ENCODE measurements around the gene KIF17. TPM values are rescaled to one million over a fixed set of nuclear protein-coding genes. Genes with fewer than 3 reads are reported as not detected.

Gene KIF17
- total and polyA plus RNA-seq, 8 donors: 0.20 to 1.1 (median 0.69) TPM

GRCh38 chr1:20632386-20632785, 85.4 kb downstream of the KIF17 start:
- H3K27me3 ChIP-seq: no peaks in the 10 kb centered on the region
- H3K4me1 ChIP-seq: peaks cover 0 to 7% (median 0%) of the 10 kb centered on the region in 3 donors
- no peak overlapping the region for H3K4me3 ChIP-seq
- H3K9me3 ChIP-seq: no peaks in the 10 kb centered on the region
- H3K27ac ChIP-seq: no peak overlapping the region
- FAIRE-seq (no peak), DNase-seq (no peak), ATAC-seq (no peak)
- peaks cover 0 to 2% (median 0%) of the 10 kb centered on the region in 3 donors for H3K36me3 ChIP-seq
- 77 to 85% methylated on average over 3 of the region's 3 CpGs for WGBS, 2 donors
- intact Hi-C loops (cut with DNase I): loop anchor here in 1 of 3 donors (10.0 kb wide), 1 partner anchor 108 kb away; no protein-coding TSS in a partner anchor
- TF ChIP-seq, protein P1, sequence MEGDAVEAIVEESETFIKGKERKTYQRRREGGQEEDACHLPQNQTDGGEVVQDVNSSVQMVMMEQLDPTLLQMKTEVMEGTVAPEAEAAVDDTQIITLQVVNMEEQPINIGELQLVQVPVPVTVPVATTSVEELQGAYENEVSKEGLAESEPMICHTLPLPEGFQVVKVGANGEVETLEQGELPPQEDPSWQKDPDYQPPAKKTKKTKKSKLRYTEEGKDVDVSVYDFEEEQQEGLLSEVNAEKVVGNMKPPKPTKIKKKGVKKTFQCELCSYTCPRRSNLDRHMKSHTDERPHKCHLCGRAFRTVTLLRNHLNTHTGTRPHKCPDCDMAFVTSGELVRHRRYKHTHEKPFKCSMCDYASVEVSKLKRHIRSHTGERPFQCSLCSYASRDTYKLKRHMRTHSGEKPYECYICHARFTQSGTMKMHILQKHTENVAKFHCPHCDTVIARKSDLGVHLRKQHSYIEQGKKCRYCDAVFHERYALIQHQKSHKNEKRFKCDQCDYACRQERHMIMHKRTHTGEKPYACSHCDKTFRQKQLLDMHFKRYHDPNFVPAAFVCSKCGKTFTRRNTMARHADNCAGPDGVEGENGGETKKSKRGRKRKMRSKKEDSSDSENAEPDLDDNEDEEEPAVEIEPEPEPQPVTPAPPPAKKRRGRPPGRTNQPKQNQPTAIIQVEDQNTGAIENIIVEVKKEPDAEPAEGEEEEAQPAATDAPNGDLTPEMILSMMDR (IDR thresholded peaks at IDR 0.05): no peak

- Histone ChIP-seq H3K27me3 (no peaks in the 10 kb centered on the region), H3K27ac (no peak overlapping the region), H3K4me3 (no peak overlapping the region), H3K4me1 (peaks cover 0 to 7% (median 0%) of the 10 kb centered on the region in 3 donors), H3K9me3 (no peaks in the 10 kb centered on the region), H3K36me3 (no peaks in the 10 kb centered on the region)
- DNase-seq (no peak), FAIRE-seq (no peak), ATAC-seq (no peak)
- TF ChIP-seq, protein P1 (IDR thresholded peaks at IDR 0.05): no peak
- WGBS, 2 donors: 16% methylated on average over 4 of the region's 4 CpGs
- intact Hi-C loops (cut with DNase I): loop anchor here in 1 of 3 donors (10.0 kb wide), 1 partner anchor 106 kb away; no protein-coding TSS in a partner anchor
Observed at GRCh38 chr1:20630729-20631128, 87.1 kb downstream of the KIF17 start.

DNA sequence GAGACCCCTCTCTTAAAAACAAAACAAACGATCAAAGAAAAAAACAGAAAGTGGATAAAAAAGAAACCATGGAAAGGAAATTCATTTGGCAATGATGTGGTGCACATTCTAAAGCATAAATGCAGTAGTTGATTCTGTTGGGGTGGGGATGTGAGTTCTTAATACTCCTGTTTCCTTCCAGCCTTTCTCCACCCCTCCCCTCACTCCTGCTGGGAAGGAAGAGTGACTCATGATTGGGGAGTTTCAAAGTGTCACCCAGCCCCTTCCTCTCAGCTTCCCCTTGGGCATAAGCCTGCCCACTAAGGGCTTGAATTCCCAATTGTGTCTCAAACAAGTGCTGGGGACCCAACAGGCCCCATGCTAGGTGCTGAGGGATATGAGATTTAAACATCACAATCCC, 91.3 kb downstream of the KIF17 start:
- 45% methylated on average over 1 of the region's 1 CpG for WGBS, 2 donors
- DNase-seq: no peak
- Histone ChIP-seq H3K27me3 (no peaks in the 10 kb centered on the region), H3K36me3 (no peaks in the 10 kb centered on the region), H3K4me3 (no peak overlapping the region), H3K27ac (no peak overlapping the region), H3K9me3 (no peaks in the 10 kb centered on the region), H3K4me1 (no peaks in the 10 kb centered on the region)
- no peak for ATAC-seq
- TF ChIP-seq, protein P1 (IDR thresholded peaks at IDR 0.05): no peak
- intact Hi-C loops (cut with DNase I): no loop called here
- no peak for FAIRE-seq

DNA sequence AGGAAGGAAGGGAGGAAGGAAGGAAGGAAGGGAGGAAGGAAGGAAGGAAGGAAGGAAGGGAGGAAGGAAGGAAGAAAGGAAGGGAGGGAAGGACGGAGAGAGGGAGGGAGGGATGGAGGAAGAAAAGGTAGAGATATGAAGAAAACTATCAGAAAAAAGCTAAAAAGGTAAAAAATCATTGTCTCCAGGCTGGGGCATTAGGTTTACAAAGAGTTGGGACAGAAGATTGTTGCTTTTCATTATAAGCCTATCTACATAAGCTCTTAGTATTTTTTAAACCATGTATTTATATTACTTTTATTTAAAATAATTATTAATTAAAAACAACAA, 91.7 kb downstream of the KIF17 start:
- Histone ChIP-seq H3K4me3 (no peak overlapping the region), H3K36me3 (no peaks in the 10 kb centered on the region), H3K27me3 (no peaks in the 10 kb centered on the region), H3K4me1 (no peaks in the 10 kb centered on the region), H3K27ac (no peak overlapping the region), H3K9me3 (no peaks in the 10 kb centered on the region)
- 54 to 80% methylated on average over 1 of the region's 1 CpG for WGBS, 2 donors
- FAIRE-seq (no peak), DNase-seq (no peak), ATAC-seq (no peak)
- intact Hi-C loops (cut with DNase I): no loop called here
- TF ChIP-seq, protein P1 (IDR thresholded peaks at IDR 0.05): no peak

DNA sequence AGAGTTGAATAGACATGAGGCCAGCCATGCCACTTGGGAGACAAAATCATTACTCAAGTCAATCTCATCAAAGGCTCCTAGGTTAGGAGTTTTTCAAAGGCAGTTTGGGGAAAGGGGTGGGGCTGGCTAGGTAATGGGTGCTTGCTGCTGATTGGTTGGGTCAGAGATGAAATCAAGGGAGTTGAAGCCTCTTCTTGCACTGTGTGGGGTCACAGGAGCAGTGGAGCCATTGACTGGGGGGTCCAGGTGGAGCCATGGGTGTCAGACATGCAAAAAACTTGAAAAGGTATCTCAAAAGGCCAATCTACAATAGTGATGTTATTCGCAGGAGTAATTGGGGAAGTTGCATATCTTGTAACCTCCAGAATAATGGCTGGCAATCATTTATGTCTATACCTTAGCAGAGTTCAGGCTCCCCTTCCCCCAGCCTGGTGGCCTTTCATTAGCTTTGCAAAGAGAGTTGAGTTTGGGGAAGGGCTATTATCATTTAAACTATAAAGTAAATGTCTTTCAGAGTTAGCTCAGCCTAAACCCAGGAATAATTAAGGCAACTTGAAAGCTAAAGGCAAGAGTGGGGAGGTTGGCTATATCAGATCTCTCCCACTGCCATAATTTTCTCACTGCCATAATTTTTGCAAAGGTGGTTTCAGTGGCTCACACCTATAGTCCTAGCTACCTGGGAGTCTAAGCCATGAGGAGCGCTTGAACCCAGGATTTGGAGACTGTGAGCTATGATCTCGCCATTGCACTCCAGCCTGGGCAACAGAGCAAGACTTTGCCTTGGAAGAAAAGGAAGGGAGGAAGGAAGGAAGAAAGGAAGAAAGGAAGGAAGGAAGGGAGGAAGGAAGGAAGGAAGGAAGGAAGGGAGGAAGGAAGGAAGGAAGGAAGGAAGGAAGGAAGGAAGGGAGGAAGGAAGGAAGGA, 92.4 kb downstream of the KIF17 start:
- H3K27ac ChIP-seq: no peak overlapping the region
- FAIRE-seq: no peak
- ATAC-seq: no peak
- no peaks in the 10 kb centered on the region for H3K36me3 ChIP-seq
- WGBS, 2 donors: 67 to 72% methylated on average over 3 of the region's 3 CpGs
- TF ChIP-seq, protein P1 (IDR thresholded peaks at IDR 0.05): no peak
- H3K27me3 ChIP-seq: no peaks in the 10 kb centered on the region
- intact Hi-C loops (cut with DNase I): no loop called here
- DNase-seq: no peak
- H3K4me1 ChIP-seq: no peaks in the 10 kb centered on the region
- no peak overlapping the region for H3K4me3 ChIP-seq
- no peaks in the 10 kb centered on the region for H3K9me3 ChIP-seq
